Stimulated activated CD4-positive, alpha-beta T cell treated with anti-CD3 and anti-CD28 coated beads, Interleukin-12 subunit alpha, Interleukin-12 subunit beta, amount 100 ng/mL, for 48 hours (primary cell): ENCODE results near the gene FLYWCH1.

Experiments used
- DNase-seq, 3 donors: peaks; one replicate each; pipeline ENCODE4 v3.0.0-alpha.2; 2020; ENCODE audit warnings: low read depth in 2 of 3, low spot score in 1 of 3

The FLYWCH1 gene

GRCh38 chr16:2968368-2968737 lies 56.6 kb downstream of the FLYWCH1 start:
- no peak for DNase-seq

- DNase-seq = peak; percentile 67 to 82 (median 76)
These were observed 57.2 kb downstream of the FLYWCH1 start, which contains the start of gene PAQR4 for GRCh38 chr16:2968738-2969544. Gene PAQR4 (plus strand): TSS chr16:2969348. CDS start chr16:2969675, 327 bp downstream.

GRCh38 chr16:2969545-2970521 lies 58.1 kb downstream of the FLYWCH1 start:
- peak; percentile 74 to 84 (median 77) for DNase-seq

DNA sequence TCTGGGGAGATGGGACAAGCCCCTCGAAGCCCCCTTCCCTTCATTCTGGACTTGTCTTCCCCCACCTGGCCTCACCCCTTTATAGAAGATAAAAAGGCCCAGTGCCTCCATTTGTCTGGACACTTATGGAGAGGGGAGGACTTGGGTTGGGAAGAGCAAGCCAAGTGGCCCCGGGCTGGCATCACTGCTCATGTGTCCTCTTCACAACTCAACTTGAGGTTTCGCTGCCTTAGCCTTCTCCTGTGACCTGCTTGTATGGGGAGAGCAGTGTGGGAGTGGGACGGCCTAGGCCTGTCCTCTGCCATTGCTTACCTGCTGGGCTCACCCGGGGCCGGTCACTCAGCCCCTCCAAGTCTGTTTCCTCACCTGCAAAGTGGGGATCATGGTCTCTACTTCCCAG lies 58.8 kb downstream of the FLYWCH1 start:
- DNase-seq = no peak

GRCh38 chr16:2971134-2971984 lies 59.6 kb downstream of the FLYWCH1 start:
- no peak for DNase-seq

DNA sequence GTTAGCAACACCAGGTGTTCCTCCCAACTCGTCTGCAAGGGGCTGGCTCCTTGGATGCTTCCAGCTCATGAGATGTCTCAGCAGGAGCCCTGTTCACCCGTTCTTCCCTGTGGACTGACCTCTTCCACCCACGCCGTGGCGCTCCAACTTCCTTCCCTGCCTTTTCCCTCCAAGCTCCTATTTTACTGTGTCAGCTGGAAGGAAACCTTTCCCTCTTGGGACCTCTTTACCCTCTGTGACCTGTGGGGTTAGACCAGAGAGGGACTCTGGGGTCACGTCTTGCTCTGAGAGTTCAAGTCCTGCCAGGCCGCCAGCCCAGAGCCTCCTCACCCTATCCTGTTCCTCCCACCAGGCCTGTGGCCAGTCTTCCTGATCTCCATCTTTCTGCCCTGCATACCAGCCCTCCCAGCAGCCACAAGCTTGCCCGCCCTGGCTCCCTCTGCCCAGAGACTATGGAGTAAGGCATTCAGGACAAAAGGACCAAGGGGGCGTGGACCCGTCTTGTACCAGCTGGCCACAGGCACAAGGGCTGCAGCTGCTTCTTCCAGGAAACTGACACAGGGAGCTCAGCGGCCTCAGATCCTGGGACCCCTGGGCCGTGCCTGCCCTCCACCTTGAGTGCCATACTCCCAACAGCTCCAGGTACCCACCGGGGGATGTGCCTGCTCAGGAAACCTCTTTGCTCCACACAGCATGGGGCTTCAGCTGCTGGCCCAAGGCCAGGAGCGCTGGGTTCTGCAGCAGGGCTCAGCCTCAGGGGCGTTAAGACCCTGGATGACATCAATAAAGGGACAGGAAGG lies 60.5 kb downstream of the FLYWCH1 start:
- DNase-seq = no peak

DNA sequence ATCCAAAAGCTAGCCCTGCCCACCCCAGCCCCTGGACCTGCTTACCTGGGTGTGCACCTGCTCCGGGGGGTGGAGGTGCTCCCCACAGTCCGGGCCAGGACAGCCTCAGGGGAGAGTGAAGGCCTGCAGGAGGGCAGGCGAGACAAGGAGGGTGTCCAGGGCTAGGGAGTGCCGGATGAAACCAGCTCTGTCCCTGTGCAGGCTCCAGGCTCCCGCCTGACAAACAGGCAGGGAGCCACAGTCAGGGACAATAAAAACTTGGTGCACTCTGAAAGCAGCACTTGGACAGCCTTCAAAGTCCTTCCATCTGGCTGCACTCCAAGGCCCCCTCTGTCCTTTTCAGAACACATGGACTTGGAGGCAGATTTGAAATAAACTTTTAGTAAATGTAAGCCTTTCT lies 61.4 kb downstream of the FLYWCH1 start:
- DNase-seq = no peak

- no peak for DNase-seq
These were observed 62.0 kb downstream of the FLYWCH1 start for GRCh38 chr16:2973605-2974318.

GRCh38 chr16:2974319-2975056 lies 62.8 kb downstream of the FLYWCH1 start:
- DNase-seq = no peak

GRCh38 chr16:2975161-2975795 lies 63.5 kb downstream of the FLYWCH1 start:
- DNase-seq = no peak

- no peak for DNase-seq
These were observed 64.5 kb downstream of the FLYWCH1 start for GRCh38 chr16:2976201-2976600.

DNA sequence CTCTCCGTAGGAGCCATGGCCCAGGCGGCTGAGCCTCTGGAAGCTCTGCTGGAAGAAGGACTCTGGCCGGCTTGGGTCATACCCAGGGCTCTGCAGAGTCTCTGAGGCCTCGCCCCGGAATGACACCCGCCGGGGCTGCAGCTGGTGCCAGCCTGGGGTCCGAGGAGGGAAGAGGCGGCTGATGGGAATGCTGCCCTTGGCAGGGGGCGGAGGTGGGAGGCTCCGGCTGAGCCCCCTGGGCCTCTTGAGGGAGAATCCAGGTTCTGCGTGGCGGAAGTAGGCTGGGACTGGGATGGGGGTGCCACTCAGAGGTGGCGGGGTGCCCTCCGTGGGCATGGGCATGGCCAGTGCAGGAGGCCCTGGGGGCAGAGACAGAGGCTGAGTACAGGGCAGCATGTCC lies 64.9 kb downstream of the FLYWCH1 start:
- DNase-seq = no peak

GRCh38 chr16:2977440-2977839 lies 65.7 kb downstream of the FLYWCH1 start:
- no peak for DNase-seq

- no peak for DNase-seq
These were observed 68.0 kb downstream of the FLYWCH1 start for GRCh38 chr16:2979669-2980226.

GRCh38 chr16:2980227-2981176 lies 68.8 kb downstream of the FLYWCH1 start, which contains the start of gene PKMYT1:
Gene PKMYT1 (minus strand): TSS chr16:2980446. CDS start chr16:2979657, 789 bp downstream.
- peak; percentile 90 to 95 (median 94) for DNase-seq

DNA sequence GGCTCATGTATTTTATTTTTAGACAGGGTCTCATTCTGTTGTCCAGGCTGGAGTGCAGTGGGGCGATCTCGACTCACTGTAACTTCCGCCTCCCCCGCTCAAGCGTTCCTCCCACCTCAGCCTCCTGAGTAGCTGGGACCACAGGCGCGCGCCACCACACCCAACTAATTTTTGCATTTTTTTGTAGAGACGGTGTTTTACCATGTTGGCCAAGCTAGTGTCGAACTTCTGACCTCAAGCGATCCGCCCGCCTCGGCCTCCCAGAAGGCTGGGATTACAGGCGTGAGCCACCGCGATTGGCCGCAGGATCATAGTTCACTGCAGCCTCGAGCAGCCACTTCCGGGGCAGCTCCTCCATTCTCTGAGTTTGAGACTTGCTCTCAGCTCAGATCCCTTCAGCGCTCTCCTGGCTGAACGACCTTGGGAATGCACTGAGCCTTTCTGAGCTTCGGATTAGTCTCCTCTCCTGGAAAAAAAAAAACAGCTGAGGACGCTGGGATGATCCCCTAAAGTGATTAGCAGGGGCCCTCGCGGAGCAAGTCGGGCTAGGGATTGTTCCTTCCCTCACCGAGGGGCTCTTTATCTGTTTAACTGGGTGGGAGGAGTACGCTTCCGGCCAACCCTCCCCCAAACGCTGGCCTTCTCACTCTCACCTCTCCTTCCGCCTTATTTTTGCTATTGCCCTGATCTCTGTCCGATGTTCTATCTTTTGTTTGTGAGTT lies 69.6 kb downstream of the FLYWCH1 start:
- no peak for DNase-seq
